ENCODE measurements around the gene C1orf174.

- TF ChIP-seq CTCF (conservative IDR thresholded peaks at IDR 0.05 in 1 of 2, IDR thresholded peaks at IDR 0.05 in 1 of 2; ENCODE audit: low read depth in 1 of 2, low read length in 2 of 2) (no peak), EZH2 (IDR thresholded peaks at IDR 0.05; ENCODE audit: low read length, missing control alignments) (no peak)
These were observed 45.1 kb upstream of the C1orf174 start for GRCh38 chr1:3945222-3945621.

Data from fibroblast of lung (primary cell).